Astrocyte (in vitro differentiated cells and primary cell): ENCODE results near the gene FNDC8.

Source experiments
- CTCF ChIP-seq: IDR thresholded peaks from 2 replicates; pipeline ENCODE4 v1.5.1; 2011; ENCODE audit warnings: low read depth, mild to moderate bottlenecking, inconsistent platforms, low read length, moderate library complexity; ENCODE audit not compliant: insufficient read depth
- EZH2 ChIP-seq: IDR thresholded peaks from 2 replicates; pipeline ENCODE4 v1.6.1; 2012; ENCODE audit warnings: mild to moderate bottlenecking, low read length, inconsistent platforms; ENCODE audit not compliant: insufficient read depth

GRCh38 chr17:35160354-35161201 is 39.2 kb downstream of the FNDC8 start:
- TF ChIP-seq CTCF (no peak), EZH2 (no peak)
